HL-60 (cell line): ENCODE measurements around the gene WWP2.

Source experiments
- DNase-seq, 2 experiments: peaks; one replicate each; pipeline ENCODE4 v3.0.0-alpha.2; 2010 to 2020; ENCODE audit warnings: low read depth in 1 of 2, low spot score in 1 of 2
- H3K27ac ChIP-seq: fragments of 250-450 bp; sonication (Bioruptor Pico); replicated peaks from 2 replicates; pipeline ENCODE4 v1.5.1; 2020; ENCODE audit warnings: mild to moderate bottlenecking, moderate library complexity
- H3K27me3 ChIP-seq: fragments of 250-450 bp; sonication (Bioruptor Pico); 2 replicates; pipeline ENCODE4 v1.5.1; 2021; ENCODE audit warnings: mild to moderate bottlenecking, moderate library complexity; ENCODE audit not compliant: insufficient read depth, poor library complexity, severe bottlenecking
- H3K4me3 ChIP-seq: replicated peaks from 2 replicates; pipeline ENCODE4 v1.5.1; 2011; ENCODE audit warnings: mild to moderate bottlenecking, control low read depth, low read length; ENCODE audit not compliant: insufficient read depth
- GABPA ChIP-seq: IDR thresholded peaks from 2 replicates; pipeline ENCODE4 v1.6.1; 2012; ENCODE audit warnings: low read depth
- POLR2AphosphoS5 ChIP-seq: IDR thresholded peaks from 2 replicates; pipeline ENCODE4 v1.6.1; 2012; ENCODE audit warnings: low read depth
- SPI1 ChIP-seq: IDR thresholded peaks from 2 replicates; pipeline ENCODE4 v1.6.1; 2012; ENCODE audit warnings: low read depth, mild to moderate bottlenecking, borderline replicate concordance
- TF ChIP-seq, protein P1 (sequence below): IDR thresholded peaks from 2 replicates; pipeline ENCODE4 v1.6.1; 2012; ENCODE audit warnings: low read depth; ENCODE audit not compliant: insufficient replicate concordance
- TF ChIP-seq, protein P2 (sequence below): IDR thresholded peaks from one replicate; pipeline ENCODE4 v1.5.1; 2011; ENCODE audit warnings: low read length, control low read depth, inconsistent platforms; ENCODE audit not compliant: insufficient read depth

Gene WWP2

DNA sequence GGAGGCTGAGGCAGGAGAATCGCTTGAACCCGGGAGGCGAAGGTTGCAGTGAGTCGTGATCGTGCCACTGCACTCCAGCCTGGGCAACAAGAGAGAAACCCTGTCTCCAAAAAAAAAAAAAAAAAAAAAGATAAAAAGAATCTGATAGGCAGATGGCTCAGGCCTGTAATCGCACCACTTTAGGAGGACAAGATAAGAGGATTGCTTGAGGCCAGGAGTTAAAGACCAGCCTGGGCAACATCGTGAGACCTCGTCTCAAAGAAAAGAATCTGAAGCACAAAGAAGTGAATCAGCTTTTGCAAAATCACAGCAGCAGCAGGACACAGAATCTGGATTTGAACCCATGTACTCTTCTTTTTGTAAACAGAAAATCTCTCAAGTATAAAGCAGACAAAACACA is 15.0 kb upstream of the WWP2 start:
- no peak for DNase-seq
- H3K27ac ChIP-seq: no peak overlapping the region
- no peak overlapping the region for H3K4me3 ChIP-seq
- no peaks in the 10 kb centered on the region for H3K27me3 ChIP-seq
- TF ChIP-seq, protein P1, sequence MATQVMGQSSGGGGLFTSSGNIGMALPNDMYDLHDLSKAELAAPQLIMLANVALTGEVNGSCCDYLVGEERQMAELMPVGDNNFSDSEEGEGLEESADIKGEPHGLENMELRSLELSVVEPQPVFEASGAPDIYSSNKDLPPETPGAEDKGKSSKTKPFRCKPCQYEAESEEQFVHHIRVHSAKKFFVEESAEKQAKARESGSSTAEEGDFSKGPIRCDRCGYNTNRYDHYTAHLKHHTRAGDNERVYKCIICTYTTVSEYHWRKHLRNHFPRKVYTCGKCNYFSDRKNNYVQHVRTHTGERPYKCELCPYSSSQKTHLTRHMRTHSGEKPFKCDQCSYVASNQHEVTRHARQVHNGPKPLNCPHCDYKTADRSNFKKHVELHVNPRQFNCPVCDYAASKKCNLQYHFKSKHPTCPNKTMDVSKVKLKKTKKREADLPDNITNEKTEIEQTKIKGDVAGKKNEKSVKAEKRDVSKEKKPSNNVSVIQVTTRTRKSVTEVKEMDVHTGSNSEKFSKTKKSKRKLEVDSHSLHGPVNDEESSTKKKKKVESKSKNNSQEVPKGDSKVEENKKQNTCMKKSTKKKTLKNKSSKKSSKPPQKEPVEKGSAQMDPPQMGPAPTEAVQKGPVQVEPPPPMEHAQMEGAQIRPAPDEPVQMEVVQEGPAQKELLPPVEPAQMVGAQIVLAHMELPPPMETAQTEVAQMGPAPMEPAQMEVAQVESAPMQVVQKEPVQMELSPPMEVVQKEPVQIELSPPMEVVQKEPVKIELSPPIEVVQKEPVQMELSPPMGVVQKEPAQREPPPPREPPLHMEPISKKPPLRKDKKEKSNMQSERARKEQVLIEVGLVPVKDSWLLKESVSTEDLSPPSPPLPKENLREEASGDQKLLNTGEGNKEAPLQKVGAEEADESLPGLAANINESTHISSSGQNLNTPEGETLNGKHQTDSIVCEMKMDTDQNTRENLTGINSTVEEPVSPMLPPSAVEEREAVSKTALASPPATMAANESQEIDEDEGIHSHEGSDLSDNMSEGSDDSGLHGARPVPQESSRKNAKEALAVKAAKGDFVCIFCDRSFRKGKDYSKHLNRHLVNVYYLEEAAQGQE: no peak
- TF ChIP-seq SPI1 (no peak), GABPA (no peak), POLR2AphosphoS5 (no peak)
- TF ChIP-seq, protein P2, sequence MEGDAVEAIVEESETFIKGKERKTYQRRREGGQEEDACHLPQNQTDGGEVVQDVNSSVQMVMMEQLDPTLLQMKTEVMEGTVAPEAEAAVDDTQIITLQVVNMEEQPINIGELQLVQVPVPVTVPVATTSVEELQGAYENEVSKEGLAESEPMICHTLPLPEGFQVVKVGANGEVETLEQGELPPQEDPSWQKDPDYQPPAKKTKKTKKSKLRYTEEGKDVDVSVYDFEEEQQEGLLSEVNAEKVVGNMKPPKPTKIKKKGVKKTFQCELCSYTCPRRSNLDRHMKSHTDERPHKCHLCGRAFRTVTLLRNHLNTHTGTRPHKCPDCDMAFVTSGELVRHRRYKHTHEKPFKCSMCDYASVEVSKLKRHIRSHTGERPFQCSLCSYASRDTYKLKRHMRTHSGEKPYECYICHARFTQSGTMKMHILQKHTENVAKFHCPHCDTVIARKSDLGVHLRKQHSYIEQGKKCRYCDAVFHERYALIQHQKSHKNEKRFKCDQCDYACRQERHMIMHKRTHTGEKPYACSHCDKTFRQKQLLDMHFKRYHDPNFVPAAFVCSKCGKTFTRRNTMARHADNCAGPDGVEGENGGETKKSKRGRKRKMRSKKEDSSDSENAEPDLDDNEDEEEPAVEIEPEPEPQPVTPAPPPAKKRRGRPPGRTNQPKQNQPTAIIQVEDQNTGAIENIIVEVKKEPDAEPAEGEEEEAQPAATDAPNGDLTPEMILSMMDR: no peak

DNA sequence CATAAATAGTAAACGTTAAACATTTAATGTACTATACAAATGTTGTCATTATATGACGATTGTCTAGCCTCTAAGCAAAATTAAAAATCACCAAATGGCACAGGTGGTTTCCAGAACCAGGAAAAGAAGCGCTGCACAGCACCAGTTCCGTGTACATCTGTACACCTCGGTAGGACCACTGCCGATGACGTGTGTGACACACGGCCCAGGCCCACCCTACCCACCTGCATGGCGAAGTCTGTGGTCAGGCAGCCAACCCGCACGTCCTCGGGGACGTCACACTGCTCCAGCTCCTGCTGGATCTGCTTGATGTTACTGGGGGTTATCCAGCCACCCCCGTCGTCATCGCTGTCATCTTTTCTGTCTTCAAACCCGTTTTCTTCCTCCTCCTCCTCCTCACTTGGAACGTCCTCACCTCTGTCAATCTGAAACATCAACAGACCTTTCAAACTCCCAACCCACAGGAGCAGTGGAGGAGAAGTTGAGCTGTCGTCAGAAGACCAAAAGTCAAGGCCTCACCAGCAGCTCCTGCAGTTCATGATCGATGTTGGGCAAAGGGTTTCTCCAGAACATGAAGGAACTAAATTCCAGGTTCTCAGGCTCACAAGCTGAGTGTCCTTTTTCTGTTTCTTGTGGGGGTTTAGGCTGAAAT is 13.3 kb upstream of the WWP2 start:
- H3K27me3 ChIP-seq: no peaks in the 10 kb centered on the region
- no peak for DNase-seq
- no peak overlapping the region for H3K27ac ChIP-seq
- no peak overlapping the region for H3K4me3 ChIP-seq
- TF ChIP-seq GABPA: no peak
- TF ChIP-seq, protein P2: no peak
- no peak for TF ChIP-seq POLR2AphosphoS5
- TF ChIP-seq SPI1: no peak
- TF ChIP-seq, protein P1: no peak

DNA sequence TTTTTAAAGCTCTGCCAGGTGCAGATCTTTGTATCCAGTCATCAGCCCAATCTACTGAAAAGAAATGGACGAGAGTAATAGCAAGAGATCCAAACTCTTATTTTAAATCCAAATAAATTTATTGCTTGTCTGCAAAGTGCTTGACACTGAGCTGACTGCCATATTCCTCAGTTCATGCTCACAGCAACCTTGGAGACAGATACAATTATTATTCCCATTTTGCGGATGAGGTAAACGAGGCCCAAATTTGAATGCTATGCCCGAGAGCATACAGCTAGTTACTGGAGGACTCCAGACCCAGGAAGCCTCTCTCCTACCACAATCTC is 8.0 kb upstream of the WWP2 start:
- peak overlapping the region; percentile 83 for H3K4me3 ChIP-seq
- H3K27ac ChIP-seq: peak overlapping the region; percentile 85
- no peaks in the 10 kb centered on the region for H3K27me3 ChIP-seq
- no peak for DNase-seq
- TF ChIP-seq, protein P1: no peak
- TF ChIP-seq, protein P2: no peak
- TF ChIP-seq SPI1 (no peak), GABPA (no peak), POLR2AphosphoS5 (no peak)
